Right atrium auricular region (tissue), 2 donors: ENCODE measurements around the gene AAK1. TPM values are rescaled to one million over a fixed set of nuclear protein-coding genes. Genes with fewer than 3 reads are reported as not detected.
"Not testable (repeated sequence)": the region's sequence is repeated elsewhere in the genome, so short reads cannot be mapped to it uniquely, and the experiment has no call there.

ENCODE experiments used
- DNase-seq: peaks from one replicate; pipeline ENCODE4 v3.0.0-alpha.2; 2019; ENCODE audit warnings: low spot score
- H3K27ac ChIP-seq, 2 donors: fragments of 200-600 bp; sonication (generic); 1 replicate in 1 of 2; 2 replicates in 1 of 2; pipeline ENCODE4 v1.5.1; 2016 to 2019
- H3K27me3 ChIP-seq, 2 donors: fragments of 200-600 bp; sonication (generic); one replicate each; pipeline versions ENCODE4 v1.5.1 to v1.6.0; 2017 to 2019
- H3K36me3 ChIP-seq: fragments of 200-600 bp; sonication (generic); one replicate; pipeline ENCODE4 v1.5.1; 2016
- H3K4me1 ChIP-seq, 2 donors: fragments of 200-600 bp; sonication (generic); one replicate each; pipeline versions ENCODE4 v1.5.1 to v1.6.0; 2017 to 2019
- H3K4me3 ChIP-seq, 2 donors: fragments of 200-600 bp; sonication (generic); 1 replicate in 1 of 2; 2 replicates in 1 of 2; pipeline ENCODE4 v1.5.1; 2017 to 2019; ENCODE audit warnings: mild to moderate bottlenecking in 1 of 2, moderate library complexity in 1 of 2
- H3K9me3 ChIP-seq, 2 donors: fragments of 200-600 bp; sonication (generic); one replicate each; pipeline ENCODE4 v1.5.1; 2019
- total RNA-seq, 2 donors: library from RNA; depleted of rRNA; stranded (reverse); fragments of >200 nt; gene quantifications; one replicate each; pipeline ENCODE4 v1.1.0, GENCODE V29; 2016
- TF ChIP-seq, protein P1 (sequence below), 2 donors: fragments of 200-600 bp; sonication (generic); IDR thresholded peaks; one replicate each; pipeline ENCODE4 v1.5.1; 2019; ENCODE audit warnings: antibody characterized with exemption in 2 of 2

AAK1 gene
- total RNA-seq, 2 donors from 2014 or later: 50.4 to 62.6 TPM

- no peak for DNase-seq
- TF ChIP-seq, protein P1, sequence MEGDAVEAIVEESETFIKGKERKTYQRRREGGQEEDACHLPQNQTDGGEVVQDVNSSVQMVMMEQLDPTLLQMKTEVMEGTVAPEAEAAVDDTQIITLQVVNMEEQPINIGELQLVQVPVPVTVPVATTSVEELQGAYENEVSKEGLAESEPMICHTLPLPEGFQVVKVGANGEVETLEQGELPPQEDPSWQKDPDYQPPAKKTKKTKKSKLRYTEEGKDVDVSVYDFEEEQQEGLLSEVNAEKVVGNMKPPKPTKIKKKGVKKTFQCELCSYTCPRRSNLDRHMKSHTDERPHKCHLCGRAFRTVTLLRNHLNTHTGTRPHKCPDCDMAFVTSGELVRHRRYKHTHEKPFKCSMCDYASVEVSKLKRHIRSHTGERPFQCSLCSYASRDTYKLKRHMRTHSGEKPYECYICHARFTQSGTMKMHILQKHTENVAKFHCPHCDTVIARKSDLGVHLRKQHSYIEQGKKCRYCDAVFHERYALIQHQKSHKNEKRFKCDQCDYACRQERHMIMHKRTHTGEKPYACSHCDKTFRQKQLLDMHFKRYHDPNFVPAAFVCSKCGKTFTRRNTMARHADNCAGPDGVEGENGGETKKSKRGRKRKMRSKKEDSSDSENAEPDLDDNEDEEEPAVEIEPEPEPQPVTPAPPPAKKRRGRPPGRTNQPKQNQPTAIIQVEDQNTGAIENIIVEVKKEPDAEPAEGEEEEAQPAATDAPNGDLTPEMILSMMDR (IDR thresholded peaks at IDR 0.05): no peak
- no peaks in the 10 kb centered on the region for H3K9me3 ChIP-seq
- H3K4me3 ChIP-seq: no peak overlapping the region
- H3K27ac ChIP-seq: no peak overlapping the region
- H3K27me3 ChIP-seq: no peaks in the 10 kb centered on the region
- no peaks in the 10 kb centered on the region for H3K36me3 ChIP-seq
- peaks cover 0 to 37% of the 10 kb centered on the region in 2 donors for H3K4me1 ChIP-seq
Measured at GRCh38 chr2:69624131-69624530, 19.4 kb downstream of the AAK1 start.

DNA sequence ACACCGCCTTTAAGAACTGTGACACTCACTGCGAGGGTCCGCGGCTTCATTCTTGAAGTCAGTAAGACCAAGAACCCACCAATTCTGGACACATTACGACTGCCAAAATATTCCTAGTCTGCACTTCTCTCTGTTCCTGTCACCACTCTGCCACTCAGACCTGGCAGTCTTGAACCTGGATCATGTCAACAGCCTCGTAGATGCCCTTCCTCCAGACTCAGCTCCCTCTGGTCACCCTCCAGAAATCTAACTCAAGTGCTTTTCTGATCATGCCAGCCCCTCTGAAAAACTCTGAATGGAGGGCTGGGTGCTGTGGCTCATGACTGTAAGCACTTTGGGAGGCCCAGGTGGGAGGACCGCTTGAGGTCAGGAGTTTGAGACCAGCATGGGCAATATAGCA lies 20.3 kb downstream of the AAK1 start:
- H3K27ac ChIP-seq: no peak overlapping the region
- H3K27me3 ChIP-seq: no peaks in the 10 kb centered on the region
- TF ChIP-seq, protein P1 (IDR thresholded peaks at IDR 0.05): no peak
- DNase-seq: no peak
- peaks cover 0 to 37% of the 10 kb centered on the region in 2 donors for H3K4me1 ChIP-seq
- no peak overlapping the region for H3K4me3 ChIP-seq
- H3K9me3 ChIP-seq: no peaks in the 10 kb centered on the region
- no peaks in the 10 kb centered on the region for H3K36me3 ChIP-seq

DNA sequence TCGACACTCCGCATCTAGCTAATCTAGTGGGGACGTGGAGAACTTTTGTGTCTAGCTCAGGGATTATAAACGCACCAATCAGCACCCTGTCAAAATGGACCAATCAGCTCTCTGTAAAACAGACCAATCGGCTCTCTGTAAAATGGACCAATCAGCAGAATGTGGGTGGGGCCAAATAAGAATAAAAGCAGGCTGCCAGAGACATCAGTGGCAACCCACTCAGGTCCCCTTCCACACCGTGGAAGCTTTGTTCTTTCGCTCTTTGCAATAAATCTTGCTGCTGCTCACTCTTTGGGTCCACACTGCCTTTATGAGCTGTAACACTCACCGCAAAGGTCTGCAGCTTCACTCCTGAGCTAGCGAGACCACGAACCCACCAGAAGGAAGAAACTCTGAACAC lies 20.7 kb downstream of the AAK1 start:
- H3K4me1 ChIP-seq: peaks cover 0 to 37% of the 10 kb centered on the region in 2 donors
- H3K36me3 ChIP-seq, H3K4me3 ChIP-seq, H3K9me3 ChIP-seq, DNase-seq, H3K27ac ChIP-seq, H3K27me3 ChIP-seq: not testable (repeated sequence)

- not testable (repeated sequence) for H3K36me3 ChIP-seq, H3K4me3 ChIP-seq, H3K27ac ChIP-seq, H3K27me3 ChIP-seq, H3K9me3 ChIP-seq, DNase-seq
- H3K4me1 ChIP-seq: peaks cover 0 to 37% of the 10 kb centered on the region in 2 donors
Measured at GRCh38 chr2:69622017-69622540, 21.5 kb downstream of the AAK1 start.

GRCh38 chr2:69621440-69621839 lies 22.1 kb downstream of the AAK1 start:
- no peaks in the 10 kb centered on the region for H3K27me3 ChIP-seq
- no peak overlapping the region for H3K27ac ChIP-seq
- TF ChIP-seq, protein P1 (IDR thresholded peaks at IDR 0.05): no peak
- no peaks in the 10 kb centered on the region for H3K9me3 ChIP-seq
- peaks cover 0 to 40% of the 10 kb centered on the region in 2 donors for H3K4me1 ChIP-seq
- no peak for DNase-seq
- H3K36me3 ChIP-seq: no peaks in the 10 kb centered on the region
- H3K4me3 ChIP-seq: no peak overlapping the region

DNA sequence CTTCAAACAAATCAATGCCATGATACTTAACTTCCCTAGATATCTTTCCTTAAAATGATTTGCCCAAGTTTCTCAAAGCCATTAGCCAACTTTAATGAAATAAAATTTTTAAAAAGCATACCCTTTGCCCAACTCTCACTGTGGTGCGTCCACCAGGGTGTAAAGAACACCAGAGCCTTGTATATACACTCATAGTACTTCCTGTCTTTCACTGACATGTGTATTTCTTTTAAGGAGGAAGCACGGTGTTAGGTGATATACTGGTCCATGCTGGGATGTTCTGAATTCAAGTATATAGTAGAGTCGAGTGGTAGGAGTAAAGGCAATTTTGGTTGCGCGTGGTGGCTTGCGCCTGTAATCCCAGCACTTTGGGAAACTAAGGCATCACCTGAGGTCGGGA lies 22.7 kb downstream of the AAK1 start:
- peaks cover 0 to 42% of the 10 kb centered on the region in 2 donors for H3K4me1 ChIP-seq
- no peaks in the 10 kb centered on the region for H3K36me3 ChIP-seq
- no peak overlapping the region for H3K4me3 ChIP-seq
- no peak for DNase-seq
- no peak overlapping the region for H3K27ac ChIP-seq
- TF ChIP-seq, protein P1 (IDR thresholded peaks at IDR 0.05): no peak
- H3K27me3 ChIP-seq: no peaks in the 10 kb centered on the region
- H3K9me3 ChIP-seq: no peaks in the 10 kb centered on the region

- DNase-seq: no peak
- no peaks in the 10 kb centered on the region for H3K27me3 ChIP-seq
- peaks cover 0 to 36% of the 10 kb centered on the region in 2 donors for H3K4me1 ChIP-seq
- TF ChIP-seq, protein P1 (IDR thresholded peaks at IDR 0.05): no peak
- H3K4me3 ChIP-seq: no peak overlapping the region
- no peak overlapping the region for H3K27ac ChIP-seq
- no peaks in the 10 kb centered on the region for H3K36me3 ChIP-seq
- no peaks in the 10 kb centered on the region for H3K9me3 ChIP-seq
Measured at GRCh38 chr2:69619725-69620124, 23.8 kb downstream of the AAK1 start.
